Common myeloid progenitor, CD34-positive (primary cell): ENCODE data around the gene PPP6R3.
A peak's percentile ranks its signal among the peaks of the same experiment; 100 is the strongest.
"Not testable (repeated sequence)": the region's sequence is repeated elsewhere in the genome, so short reads cannot be mapped to it uniquely, and the experiment has no call there.

Experiments used
- CTCF ChIA-PET: fragments of 350-600 bp; sonication (Branson Sonifier 250); formaldehyde crosslinking; loops from one replicate; lab custom pipeline; 2021; ENCODE audit warnings: antibody characterized with exemption; lab: Charles Lee
- POLR2A ChIA-PET: fragments of 350-600 bp; sonication (Branson Sonifier 250); formaldehyde crosslinking; loops from one replicate; lab custom pipeline; 2021; ENCODE audit warnings: antibody characterized with exemption; lab: Charles Lee
- DNase-seq, 3 donors: peaks; one replicate each; pipeline versions ENCODE4 v3.0.0 to v3.0.0-alpha.2; 2013
- H3K27ac ChIP-seq, 2 experiments: 1 replicate in 1 of 2; 2 replicates in 1 of 2; pipeline ENCODE4 v1.7.0; 2013; ENCODE audit warnings: inconsistent platforms in 2 of 2, low read length in 2 of 2, mild to moderate bottlenecking in 2 of 2, low read depth in 1 of 2, moderate library complexity in 1 of 2; ENCODE audit not compliant: severe bottlenecking in 2 of 2, insufficient read depth in 1 of 2, poor library complexity in 1 of 2
- H3K27me3 ChIP-seq, 5 experiments: replicated peaks in 2 of 5; 1 replicate in 3 of 5; 2 replicates in 2 of 5; pipeline versions ENCODE4 v1.6.1 to v1.7.0; 2013; ENCODE audit warnings: low read length in 4 of 5, mild to moderate bottlenecking in 2 of 5, moderate library complexity in 2 of 5, inconsistent platforms in 1 of 5; ENCODE audit not compliant: insufficient read depth in 5 of 5, control insufficient read depth in 4 of 5
- H3K36me3 ChIP-seq, 4 experiments: 1 replicate in 2 of 4; 2 replicates in 2 of 4; pipeline versions ENCODE4 v1.6.1 to v1.7.0; 2013; ENCODE audit warnings: low read length in 3 of 4, control low read depth in 1 of 4, mild to moderate bottlenecking in 1 of 4; ENCODE audit not compliant: control insufficient read depth in 4 of 4, insufficient read depth in 4 of 4
- H3K4me1 ChIP-seq, 4 experiments: 1 replicate in 3 of 4; 2 replicates in 1 of 4; pipeline versions ENCODE4 v1.6.1 to v1.7.1; 2013; ENCODE audit warnings: low read length in 3 of 4, mild to moderate bottlenecking in 3 of 4, control low read depth in 1 of 4, inconsistent platforms in 1 of 4, moderate library complexity in 1 of 4; ENCODE audit not compliant: control insufficient read depth in 4 of 4, insufficient read depth in 4 of 4; ENCODE audit errors: control extremely low read depth in 1 of 4
- H3K4me3 ChIP-seq, 7 experiments: 1 replicate in 4 of 7; 2 replicates in 3 of 7; pipeline versions ENCODE4 v1.5.1 to v1.7.0; 2013; ENCODE audit warnings: mild to moderate bottlenecking in 7 of 7, low read length in 6 of 7, moderate library complexity in 6 of 7, inconsistent platforms in 2 of 7, low read depth in 2 of 7, control low read depth in 1 of 7; ENCODE audit not compliant: insufficient read depth in 4 of 7, control insufficient read depth in 1 of 7; ENCODE audit errors: extremely low read depth in 1 of 7
- H3K9me3 ChIP-seq, 5 experiments: 1 replicate in 4 of 5; 2 replicates in 1 of 5; pipeline versions ENCODE4 v1.6.1 to v1.7.1; 2013; ENCODE audit warnings: low read length in 4 of 5, mild to moderate bottlenecking in 2 of 5, inconsistent platforms in 1 of 5, low read depth in 1 of 5, moderate library complexity in 1 of 5; ENCODE audit not compliant: control insufficient read depth in 4 of 5, insufficient read depth in 2 of 5; ENCODE audit errors: control extremely low read depth in 1 of 5
- WGBS: methylation state at CpG from one replicate; pipeline ENCODE4 v1.1.5; 2013; ENCODE audit not compliant: insufficient coverage; 5-methylcytosine and 5-hydroxymethylcytosine counted together

PPP6R3 gene

GRCh38 chr11:68473693-68474092 lies 13.1 kb downstream of the PPP6R3 start:
- Histone ChIP-seq H3K27ac (peak overlapping the region in 1 of 2 experiments; percentile 3), H3K27me3 (no peaks in the 10 kb centered on the region), H3K9me3 (no peaks in the 10 kb centered on the region), H3K4me3 (no peak overlapping the region), H3K4me1 (peaks cover 26 to 59% (median 56%) of the 10 kb centered on the region in 4 experiments), H3K36me3 (peaks cover 0 to 19% (median under 1%) of the 10 kb centered on the region in 4 experiments)
- CTCF ChIA-PET, result interaction anchor here (1.2 to 1.7 kb wide), 5 partner anchors 8 to 111 kb away, joined by 3 to 6 read pairs (median 4); no protein-coding TSS in a partner anchor
- no peak for DNase-seq
- POLR2A ChIA-PET, result no interaction called here
- 100% methylated on average over 1 of the region's 1 CpG for WGBS

GRCh38 chr11:68475626-68476025 lies 15.1 kb downstream of the PPP6R3 start:
- over 99% methylated on average over 14 of the region's 34 CpGs for whole genome bisulfite sequencing
- H3K9me3 ChIP-seq, H3K4me3 ChIP-seq, H3K27ac ChIP-seq, H3K27me3 ChIP-seq, POLR2A ChIA-PET, CTCF ChIA-PET, DNase-seq: not testable (repeated sequence)
- Histone ChIP-seq H3K36me3 (peaks cover 7 to 35% (median 11%) of the 10 kb centered on the region in 4 experiments), H3K4me1 (peaks cover 14 to 40% (median 39%) of the 10 kb centered on the region in 4 experiments)

DNA sequence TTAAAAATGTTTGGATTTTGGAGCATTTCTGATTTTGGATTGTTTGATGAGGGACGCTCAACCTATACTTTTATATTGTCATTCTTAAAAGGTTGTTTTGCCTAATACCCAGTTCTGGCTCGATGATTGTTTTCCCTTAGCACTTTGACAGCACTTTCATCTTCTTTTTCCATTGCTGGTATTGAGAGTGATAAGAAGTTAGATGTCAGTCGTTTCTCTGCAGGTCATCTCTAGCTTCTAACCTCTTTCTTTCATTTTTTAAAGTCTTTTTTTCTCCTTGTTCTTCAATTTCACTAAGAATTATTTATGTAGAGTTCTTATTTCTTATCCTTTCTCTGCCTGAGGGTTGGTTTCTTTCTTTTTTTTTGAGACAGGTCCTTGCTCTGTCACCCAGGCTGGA lies 18.8 kb downstream of the PPP6R3 start:
- CTCF ChIA-PET, result interaction anchor here (1.2 to 1.5 kb wide), 2 partner anchors 18 to 44 kb away, joined by 4 read pairs; no protein-coding TSS in a partner anchor
- H3K4me3 ChIP-seq, result no peak overlapping the region
- H3K27me3 ChIP-seq, result no peaks in the 10 kb centered on the region
- peaks cover 0 to 9% (median 1%) of the 10 kb centered on the region in 5 experiments for H3K9me3 ChIP-seq
- peaks cover 0 to 8% (median 6%) of the 10 kb centered on the region in 4 experiments for H3K4me1 ChIP-seq
- peaks cover 7 to 35% (median 15%) of the 10 kb centered on the region in 4 experiments for H3K36me3 ChIP-seq
- DNase-seq, result no peak
- H3K27ac ChIP-seq, result no peak overlapping the region
- POLR2A ChIA-PET, result interaction anchor here (0.7 to 0.9 kb wide), 2 partner anchors 15 to 424 kb away, joined by 4 to 6 read pairs; no protein-coding TSS in a partner anchor
- no CpG with 5 or more reads among the region's 3 CpGs for WGBS

GRCh38 chr11:68480193-68480592 lies 19.6 kb downstream of the PPP6R3 start:
- H3K4me3 ChIP-seq, result no peak overlapping the region
- DNase-seq, result no peak
- H3K36me3 ChIP-seq, result peaks cover 7 to 35% (median 15%) of the 10 kb centered on the region in 4 experiments
- H3K27me3 ChIP-seq, result no peaks in the 10 kb centered on the region
- no peak overlapping the region for H3K27ac ChIP-seq
- 100% methylated on average over 2 of the region's 2 CpGs for WGBS
- ChIA-PET POLR2A (interaction anchor here (0.9 kb wide), 1 partner anchor 16 kb away, joined by 4 read pairs; no protein-coding TSS in a partner anchor), CTCF (interaction anchor here (1.2 to 1.5 kb wide), 2 partner anchors 17 to 43 kb away, joined by 4 read pairs; no protein-coding TSS in a partner anchor)
- H3K9me3 ChIP-seq, result peaks cover 0 to 9% (median 1%) of the 10 kb centered on the region in 5 experiments
- peaks cover 0 to 6% (median 5%) of the 10 kb centered on the region in 4 experiments for H3K4me1 ChIP-seq

DNA sequence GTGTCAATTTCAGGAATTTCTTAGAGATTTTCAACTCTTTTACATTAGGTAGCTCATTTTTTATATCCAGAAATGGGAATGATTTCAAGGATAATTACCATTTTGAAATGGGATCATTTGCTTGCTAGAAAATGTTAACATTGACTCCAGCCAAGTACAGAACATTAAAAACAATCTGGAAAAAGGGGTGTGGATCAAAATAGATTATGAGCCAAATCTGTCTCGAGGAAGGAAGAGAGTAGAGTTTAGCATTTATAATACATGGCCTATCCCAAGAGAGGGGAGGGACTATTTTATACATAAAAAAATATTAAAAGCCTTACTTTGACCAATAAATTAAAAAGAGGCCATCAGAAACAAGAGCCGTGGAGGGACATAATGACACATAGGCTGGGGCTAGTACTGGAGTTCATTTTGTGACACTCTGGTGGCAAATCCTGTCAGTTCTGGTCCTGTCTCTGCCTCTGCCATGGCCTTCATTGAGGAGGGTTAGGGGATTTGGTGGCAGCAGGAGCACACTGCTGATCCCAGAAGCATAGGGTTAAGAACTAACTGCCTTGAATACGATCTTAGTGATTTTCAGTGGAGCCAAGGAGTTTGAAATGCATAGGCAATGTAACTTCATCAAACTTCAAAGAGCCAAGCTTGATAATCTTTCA lies 20.4 kb downstream of the PPP6R3 start:
- Histone ChIP-seq H3K27me3 (no peaks in the 10 kb centered on the region), H3K9me3 (peaks cover 0 to 9% (median 1%) of the 10 kb centered on the region in 5 experiments), H3K36me3 (peaks cover 7 to 35% (median 15%) of the 10 kb centered on the region in 4 experiments), H3K4me3 (no peak overlapping the region), H3K4me1 (peaks cover 0 to 6% (median 5%) of the 10 kb centered on the region in 4 experiments), H3K27ac (peak overlapping the region in 1 of 2 experiments; percentile 1)
- no peak for DNase-seq
- 100% methylated on average over 2 of the region's 3 CpGs for WGBS
- CTCF ChIA-PET, result interaction anchor here (1.5 to 1.6 kb wide), 3 partner anchors 8 to 16 kb away, joined by 4 to 6 read pairs (median 4); no protein-coding TSS in a partner anchor
- POLR2A ChIA-PET, result no interaction called here

GRCh38 chr11:68481579-68482240 lies 21.2 kb downstream of the PPP6R3 start:
- H3K27ac ChIP-seq, result peak overlapping the region in 1 of 2 experiments; percentile 1
- POLR2A ChIA-PET, result no interaction called here
- WGBS, result 100% methylated on average over 2 of the region's 6 CpGs

More at GRCh38 chr11:68481579-68482240, 21.2 kb downstream of the PPP6R3 start:
- Histone ChIP-seq H3K4me3 (no peak overlapping the region), H3K36me3 (peaks cover 7 to 35% (median 15%) of the 10 kb centered on the region in 4 experiments), H3K4me1 (peaks cover 0 to 6% (median 5%) of the 10 kb centered on the region in 4 experiments), H3K9me3 (peaks cover 0 to 9% (median 1%) of the 10 kb centered on the region in 5 experiments), H3K27me3 (no peaks in the 10 kb centered on the region)
- no peak for DNase-seq
- CTCF ChIA-PET, result interaction anchor here (1.5 to 1.6 kb wide), 2 partner anchors 9 to 13 kb away, joined by 4 to 6 read pairs; no protein-coding TSS in a partner anchor
